Stimulated activated naive B cell treated with anti-CD40 and anti-IgM and Interleukin-4, amounts not matched to agents 10 μg/mL and 1 μg/mL and 100 μg/mL, for 72 hours (primary cell): ENCODE measurements around the gene COPRS.

Source experiments
- ATAC-seq, 2 donors: fragments of 150-1000 bp; cut with Tn5 transposase; replicated peaks; 2 replicates each; pipeline ENCODE4 v1.10.0; 2021; ENCODE audit warnings: moderate library complexity in 1 of 2
- DNase-seq: peaks from one replicate; pipeline ENCODE4 v3.0.0; 2021
- H3K27ac Mint-ChIP-seq: one replicate; pipeline ENCODE4 v1.8.0; 2022; ENCODE audit warnings: mild to moderate bottlenecking, mixed read lengths
- H3K27me3 Mint-ChIP-seq, 2 donors: one replicate each; pipeline ENCODE4 v1.8.0; 2022; ENCODE audit warnings: mixed read lengths in 2 of 2
- H3K36me3 Mint-ChIP-seq, 2 donors: one replicate each; pipeline ENCODE4 v1.8.0; 2022; ENCODE audit warnings: mixed read lengths in 2 of 2, mild to moderate bottlenecking in 1 of 2
- H3K4me1 Mint-ChIP-seq, 2 donors: one replicate each; pipeline ENCODE4 v1.8.0; 2022; ENCODE audit warnings: mixed read lengths in 2 of 2, mild to moderate bottlenecking in 1 of 2
- H3K4me3 Mint-ChIP-seq, 2 donors: one replicate each; pipeline ENCODE4 v1.8.0; 2022; ENCODE audit warnings: mild to moderate bottlenecking in 2 of 2, mixed read lengths in 2 of 2, moderate library complexity in 1 of 2
- H3K9me3 Mint-ChIP-seq, 2 donors: one replicate each; pipeline ENCODE4 v1.8.0; 2022; ENCODE audit warnings: mixed read lengths in 2 of 2, mild to moderate bottlenecking in 1 of 2

Gene COPRS

DNA sequence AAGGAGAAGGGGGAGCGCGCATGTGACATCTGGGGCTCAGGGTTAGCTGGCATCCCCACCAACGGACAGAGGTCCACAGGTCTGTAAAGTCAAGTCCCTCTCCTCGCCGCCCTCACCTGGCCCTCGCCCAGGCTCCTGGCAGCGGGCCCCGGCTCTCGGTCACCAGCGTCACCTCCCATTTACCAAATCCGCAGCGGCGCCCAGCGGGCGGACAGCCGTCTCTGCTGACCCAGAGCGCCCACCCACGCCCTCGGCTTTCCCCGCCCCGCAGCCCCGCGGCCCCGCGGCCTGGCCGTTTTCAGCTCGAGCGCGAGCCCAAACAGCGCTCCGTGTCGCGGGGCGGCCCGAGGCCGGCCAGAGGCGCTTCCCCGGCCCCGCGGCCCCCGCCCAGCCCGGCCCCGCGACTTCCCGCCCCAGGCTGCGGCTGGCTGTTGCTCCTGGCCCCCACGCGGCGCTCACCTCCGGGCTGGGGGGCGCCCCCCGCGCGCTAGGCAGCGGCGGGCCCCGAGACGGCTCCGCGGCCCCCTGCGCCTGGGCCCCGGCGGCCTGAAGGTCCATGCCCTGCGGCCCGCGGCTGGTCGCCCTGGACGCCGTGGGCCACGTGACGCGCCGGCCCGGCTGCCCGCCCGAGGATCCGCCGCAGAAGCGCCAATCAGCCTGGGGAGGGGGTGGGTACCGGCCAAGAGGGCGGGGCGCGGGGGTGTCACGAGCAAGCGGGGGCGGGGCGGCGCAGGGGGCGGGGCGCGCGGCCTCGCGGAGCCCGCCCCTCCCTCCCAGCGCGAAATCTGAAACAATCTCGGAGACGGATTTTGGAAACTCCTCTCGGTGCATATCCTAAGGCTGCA is at the start of gene COPRS:
Gene COPRS (minus strand): TSS at position 603 of the 845 bp plus-strand sequence. CDS start 45 bp downstream, at position 558.
- DNase-seq (peak; percentile 61), ATAC-seq (peak; percentile 83 to 89)
- H3K4me1 Mint-ChIP-seq: peaks cover 21 to 27% of the 10 kb centered on the region in 2 donors
- peak within 1 kb of the TSS; percentile 86 to 87 for H3K4me3 Mint-ChIP-seq
- peak within 1 kb of the TSS; percentile 88 for H3K27ac Mint-ChIP-seq
- no peaks in the 10 kb centered on the region for H3K27me3 Mint-ChIP-seq
- H3K36me3 Mint-ChIP-seq: peaks cover 24 to 31% of the 10 kb centered on the region in 2 donors
- no peaks in the 10 kb centered on the region for H3K9me3 Mint-ChIP-seq

DNA sequence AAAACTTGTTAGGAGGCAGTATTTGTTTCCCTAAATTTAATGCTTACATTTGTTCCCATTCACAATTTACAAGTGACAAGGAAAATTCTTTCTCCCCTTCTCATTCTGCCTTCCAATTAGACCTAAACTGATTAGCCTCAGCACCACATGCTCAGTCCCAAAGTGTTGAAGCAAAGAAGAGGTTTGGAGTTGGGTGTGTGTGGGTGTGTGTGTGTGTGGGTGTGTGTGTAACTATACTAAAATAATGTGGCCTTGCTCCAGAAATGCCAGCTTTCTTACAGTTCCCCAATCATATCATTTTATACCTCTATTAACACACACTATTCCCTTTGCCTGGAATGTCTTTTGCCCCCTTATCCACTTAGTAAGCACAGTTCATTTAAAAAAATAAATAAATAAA is 49.3 kb upstream of the COPRS start:
- H3K27me3 Mint-ChIP-seq: peaks cover 8 to 21% of the 10 kb centered on the region in 2 donors
- H3K9me3 Mint-ChIP-seq: no peaks in the 10 kb centered on the region
- DNase-seq (no peak), ATAC-seq (no peak)
- H3K4me1 Mint-ChIP-seq: no peaks in the 10 kb centered on the region
- H3K36me3 Mint-ChIP-seq: no peaks in the 10 kb centered on the region
- H3K27ac Mint-ChIP-seq: no peak overlapping the region
- no peak overlapping the region for H3K4me3 Mint-ChIP-seq

GRCh38 chr17:31907342-31907962 is 48.4 kb upstream of the COPRS start:
- H3K4me1 Mint-ChIP-seq: no peaks in the 10 kb centered on the region
- H3K9me3 Mint-ChIP-seq: no peaks in the 10 kb centered on the region
- H3K27ac Mint-ChIP-seq: no peak overlapping the region
- no peak overlapping the region for H3K4me3 Mint-ChIP-seq
- DNase-seq (no peak), ATAC-seq (no peak)
- H3K36me3 Mint-ChIP-seq: no peaks in the 10 kb centered on the region
- peaks cover 8 to 21% of the 10 kb centered on the region in 2 donors for H3K27me3 Mint-ChIP-seq

DNA sequence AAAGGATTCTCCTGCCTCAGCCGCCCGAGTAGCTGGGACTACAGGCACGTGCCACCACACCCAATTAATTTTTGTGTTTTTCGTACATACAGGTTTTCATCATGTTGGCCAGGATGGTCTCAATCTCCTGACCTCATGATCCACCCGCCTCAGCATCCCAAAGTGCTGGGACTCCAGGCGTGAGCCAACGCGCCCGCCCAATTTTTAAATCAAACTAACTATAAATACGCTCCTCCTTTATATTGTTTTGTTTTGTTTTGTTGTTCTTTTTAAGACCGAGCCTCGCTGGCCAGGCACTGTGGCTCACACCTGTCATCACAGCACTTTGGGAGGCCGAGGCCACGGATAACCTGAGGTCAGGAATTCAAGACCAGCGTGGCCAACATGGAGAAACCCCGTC is 44.4 kb upstream of the COPRS start:
- H3K27ac Mint-ChIP-seq: peak overlapping the region; percentile 62
- H3K4me3 Mint-ChIP-seq: no peak overlapping the region
- peaks cover 0 to 8% of the 10 kb centered on the region in 2 donors for H3K4me1 Mint-ChIP-seq

GRCh38 chr17:31902693-31903092 is 43.6 kb upstream of the COPRS start:
- H3K27ac Mint-ChIP-seq: no peak overlapping the region
- no peak overlapping the region for H3K4me3 Mint-ChIP-seq
- no peak for ATAC-seq
- H3K27me3 Mint-ChIP-seq: peaks cover 0 to 4% of the 10 kb centered on the region in 2 donors
- no peak for DNase-seq
- H3K9me3 Mint-ChIP-seq: no peaks in the 10 kb centered on the region
- peaks cover 3 to 4% of the 10 kb centered on the region in 2 donors for H3K36me3 Mint-ChIP-seq
- H3K4me1 Mint-ChIP-seq: peaks cover 2 to 12% of the 10 kb centered on the region in 2 donors

More for the DNA sequence above, 44.4 kb upstream of the COPRS start:
- no peaks in the 10 kb centered on the region for H3K36me3 Mint-ChIP-seq
- peaks cover 0 to 4% of the 10 kb centered on the region in 2 donors for H3K27me3 Mint-ChIP-seq
- no peak for ATAC-seq
- DNase-seq: no peak
- H3K9me3 Mint-ChIP-seq: no peaks in the 10 kb centered on the region

- H3K36me3 Mint-ChIP-seq: peaks cover 12% of the 10 kb centered on the region in 2 donors
- peaks cover 2 to 13% of the 10 kb centered on the region in 2 donors for H3K4me1 Mint-ChIP-seq
- no peak overlapping the region for H3K4me3 Mint-ChIP-seq
- ATAC-seq (peak; percentile 6 to 10), DNase-seq (no peak)
- no peaks in the 10 kb centered on the region for H3K27me3 Mint-ChIP-seq
- H3K9me3 Mint-ChIP-seq: no peaks in the 10 kb centered on the region
- H3K27ac Mint-ChIP-seq: no peak overlapping the region
These were observed 41.8 kb upstream of the COPRS start for GRCh38 chr17:31900877-31901276.

DNA sequence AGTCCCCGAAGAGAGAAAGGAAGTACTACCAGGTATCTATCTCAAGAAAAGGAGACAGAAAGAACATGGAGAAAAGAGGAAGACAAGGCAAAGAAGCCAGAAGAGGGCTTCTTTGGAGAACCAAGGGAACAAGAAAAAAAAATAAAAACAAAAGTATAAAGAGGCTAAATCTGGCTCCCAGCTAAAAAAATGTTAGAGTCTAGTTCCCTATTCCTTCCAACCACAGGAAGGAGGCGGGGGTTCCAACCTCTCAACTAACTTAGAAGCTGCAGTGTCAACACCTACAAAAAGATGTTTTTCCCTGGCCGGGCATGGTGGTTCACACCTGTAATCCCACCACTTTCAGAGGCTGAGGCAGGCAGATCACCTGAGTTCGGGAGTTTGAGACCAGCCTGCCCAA is 29.1 kb upstream of the COPRS start:
- Mint-ChIP-seq H3K4me3 (peak overlapping the region; percentile 62 to 73), H3K4me1 (peaks cover 15 to 41% of the 10 kb centered on the region in 2 donors), H3K36me3 (peaks cover 51 to 61% of the 10 kb centered on the region in 2 donors), H3K27ac (peak overlapping the region; percentile 99), H3K27me3 (no peaks in the 10 kb centered on the region), H3K9me3 (no peaks in the 10 kb centered on the region)
- ATAC-seq (peak; percentile 50 to 58), DNase-seq (peak; percentile 16)

DNA sequence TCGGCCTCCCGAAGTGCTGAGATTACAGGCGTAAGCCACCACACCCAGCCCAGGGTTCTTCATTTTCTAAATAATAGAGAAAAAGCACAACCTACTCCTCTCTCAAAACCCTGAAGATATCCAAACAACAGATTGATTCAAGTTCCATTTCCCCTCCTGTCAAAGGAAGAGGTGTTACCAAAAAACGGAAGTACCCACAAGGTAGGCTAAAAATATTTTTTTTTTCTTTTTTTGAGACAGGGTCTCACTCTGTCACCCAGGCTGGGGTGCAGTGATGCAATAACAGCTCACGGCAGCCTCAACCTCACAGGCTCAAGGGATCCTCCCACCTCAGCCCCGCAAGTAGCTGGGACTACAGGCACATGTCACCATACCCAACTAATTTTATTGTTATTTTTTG is 23.5 kb upstream of the COPRS start:
- peak overlapping the region; percentile 69 for H3K27ac Mint-ChIP-seq
- no peaks in the 10 kb centered on the region for H3K27me3 Mint-ChIP-seq
- ATAC-seq (peak; percentile 36 to 60), DNase-seq (no peak)
- peak overlapping the region in 1 of 2 donors; percentile 49 for H3K4me3 Mint-ChIP-seq
- H3K9me3 Mint-ChIP-seq: no peaks in the 10 kb centered on the region
- peaks cover 46 to 57% of the 10 kb centered on the region in 2 donors for H3K36me3 Mint-ChIP-seq
- peaks cover 11 to 30% of the 10 kb centered on the region in 2 donors for H3K4me1 Mint-ChIP-seq

GRCh38 chr17:31880311-31880710 is 21.3 kb upstream of the COPRS start:
- Mint-ChIP-seq H3K4me3 (no peak overlapping the region), H3K9me3 (no peaks in the 10 kb centered on the region), H3K36me3 (peaks cover 42 to 53% of the 10 kb centered on the region in 2 donors), H3K27me3 (no peaks in the 10 kb centered on the region), H3K4me1 (peaks cover 11 to 30% of the 10 kb centered on the region in 2 donors), H3K27ac (no peak overlapping the region)
- ATAC-seq: no peak
- no peak for DNase-seq

DNA sequence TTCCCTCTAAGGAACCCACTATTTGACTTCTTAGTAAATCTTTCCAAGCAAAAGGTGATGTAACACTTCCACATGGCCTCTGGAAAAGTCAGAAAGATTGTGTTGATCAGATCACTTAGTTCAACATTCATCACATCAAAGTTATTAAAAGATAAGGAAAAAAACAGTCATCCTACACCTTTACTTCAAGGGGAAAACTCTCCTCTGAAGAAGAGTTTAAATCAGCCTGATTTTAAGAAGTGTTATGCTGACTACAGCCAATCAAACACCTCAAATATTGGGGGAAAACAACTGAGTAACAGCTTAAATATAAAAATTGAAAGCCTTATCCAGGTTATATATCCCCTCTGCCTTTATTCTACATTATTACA is 19.6 kb upstream of the COPRS start:
- Mint-ChIP-seq H3K9me3 (no peaks in the 10 kb centered on the region), H3K27me3 (no peaks in the 10 kb centered on the region), H3K27ac (peak overlapping the region; percentile 70), H3K36me3 (peaks cover 37 to 49% of the 10 kb centered on the region in 2 donors), H3K4me1 (peaks cover 8 to 24% of the 10 kb centered on the region in 2 donors), H3K4me3 (no peak overlapping the region)
- ATAC-seq (no peak), DNase-seq (no peak)

DNA sequence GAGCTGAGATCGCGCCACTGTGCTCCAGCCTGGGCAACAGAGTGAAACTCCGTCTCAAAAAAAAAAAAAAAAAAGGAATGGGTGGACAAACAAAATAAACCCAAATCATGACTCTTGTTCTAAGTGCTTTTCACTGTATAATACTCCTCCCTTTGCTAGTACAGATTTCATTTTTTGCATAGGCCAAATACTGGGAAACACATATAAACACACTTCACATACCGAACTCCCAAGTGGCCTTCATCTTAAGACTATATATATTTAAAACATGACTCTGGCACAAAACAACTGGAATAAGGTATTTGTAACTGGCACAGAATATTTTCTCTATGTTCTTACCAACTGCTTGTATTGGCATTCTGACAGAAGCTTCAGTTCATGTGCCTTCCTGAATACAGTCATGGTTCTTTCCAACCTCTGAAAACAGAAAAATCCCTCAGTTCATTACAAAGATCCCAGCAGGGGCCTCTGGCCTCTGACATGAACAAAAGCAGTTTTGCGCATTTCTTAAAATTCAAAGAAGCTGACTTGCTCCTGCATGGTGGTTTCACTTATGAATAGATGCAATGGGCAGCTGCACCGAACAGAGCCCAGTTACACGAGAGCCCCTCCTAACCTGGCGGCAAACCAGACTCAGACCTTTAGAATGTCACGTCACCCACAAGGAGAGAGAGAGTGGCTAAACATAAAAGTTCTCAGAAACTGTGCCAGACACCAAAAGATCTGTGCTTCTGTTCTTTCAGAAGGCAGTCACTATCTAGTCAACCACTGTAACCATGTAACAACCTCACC is 19.1 kb upstream of the COPRS start:
- Mint-ChIP-seq H3K36me3 (peaks cover 33 to 45% of the 10 kb centered on the region in 2 donors), H3K27ac (peak overlapping the region; percentile 70), H3K4me3 (no peak overlapping the region), H3K9me3 (no peaks in the 10 kb centered on the region), H3K4me1 (peaks cover 8 to 24% of the 10 kb centered on the region in 2 donors), H3K27me3 (no peaks in the 10 kb centered on the region)
- DNase-seq (no peak), ATAC-seq (no peak)

DNA sequence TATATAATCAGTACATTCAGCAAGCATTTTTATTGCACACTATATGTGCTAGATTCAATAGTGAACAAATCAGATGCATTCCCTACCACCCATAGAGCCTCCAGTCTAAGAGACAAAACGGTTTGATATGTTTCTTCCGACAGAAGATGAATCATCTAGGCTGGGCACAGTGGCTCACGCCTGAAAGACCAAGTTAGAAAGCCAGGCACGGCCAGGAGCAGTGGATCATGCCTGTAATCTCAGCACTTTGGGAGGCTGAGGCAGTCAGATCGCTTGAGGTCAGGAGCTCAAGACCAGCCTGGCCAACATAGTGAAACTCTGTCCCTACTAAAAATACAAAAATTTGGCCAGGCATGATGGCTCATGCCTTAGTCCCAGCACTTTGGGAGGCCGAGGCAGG is 18.3 kb upstream of the COPRS start:
- Mint-ChIP-seq H3K4me1 (peaks cover 8 to 20% of the 10 kb centered on the region in 2 donors), H3K4me3 (no peak overlapping the region), H3K9me3 (no peaks in the 10 kb centered on the region), H3K27ac (no peak overlapping the region), H3K36me3 (peaks cover 35 to 48% of the 10 kb centered on the region in 2 donors), H3K27me3 (no peaks in the 10 kb centered on the region)
- ATAC-seq: no peak
- DNase-seq: no peak

DNA sequence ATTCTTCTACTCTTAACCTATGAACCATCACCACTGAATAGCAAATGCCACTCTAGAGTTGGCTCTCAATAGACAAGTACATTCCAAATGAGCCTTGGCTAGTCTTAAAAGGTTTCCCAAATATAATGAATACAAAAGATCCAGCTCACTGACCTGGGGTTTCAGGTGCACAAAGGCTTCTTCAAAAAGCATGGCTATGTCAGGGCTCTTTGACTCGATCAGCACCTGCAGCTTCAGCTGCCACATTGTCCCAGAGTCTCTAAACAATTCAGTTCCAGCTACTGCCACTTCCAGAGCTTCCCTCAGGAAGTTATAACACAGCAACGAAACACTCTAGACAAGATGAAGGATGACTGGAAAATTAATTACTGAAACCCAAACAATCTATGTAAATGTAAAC is 16.0 kb upstream of the COPRS start:
- Mint-ChIP-seq H3K36me3 (peaks cover 32 to 37% of the 10 kb centered on the region in 2 donors), H3K4me3 (no peak overlapping the region), H3K9me3 (no peaks in the 10 kb centered on the region), H3K4me1 (peaks cover 3 to 7% of the 10 kb centered on the region in 2 donors), H3K27me3 (no peaks in the 10 kb centered on the region), H3K27ac (no peak overlapping the region)
- DNase-seq (no peak), ATAC-seq (no peak)
